GM13977 (cell line): ENCODE data around the gene CRYL1.

ENCODE experiments used
- DNase-seq: peaks from one replicate; pipeline ENCODE4 v3.0.0; 2012; ENCODE audit warnings: low spot score
- CTCF ChIP-seq: IDR thresholded peaks from 2 replicates; pipeline ENCODE4 v1.5.1; 2012; ENCODE audit warnings: mild to moderate bottlenecking, control low read depth; ENCODE audit not compliant: insufficient read depth; ENCODE audit errors: extremely low read depth, missing control alignments
- in situ Hi-C: fragments of 300-500 bp; cut with MboI; formaldehyde crosslinking; loops from one replicate; pipeline ENCODE4 v1.12.0; 2022; ENCODE audit warnings: low sequenced_read_pairs, low pct_unique_long_range_greater_than_20kb, mixed read lengths, inconsistent platforms; ENCODE audit not compliant: unreplicated experiment

CRYL1 gene

GRCh38 chr13:20553311-20553710, 27.7 kb upstream of the CRYL1 start:
- TF ChIP-seq CTCF = no peak

GRCh38 chr13:20550799-20551198, 25.1 kb upstream of the CRYL1 start:
- in situ Hi-C loops = no loop called here
- no peak for DNase-seq
- TF ChIP-seq CTCF = peak; percentile 2

More at GRCh38 chr13:20553311-20553710, 27.7 kb upstream of the CRYL1 start:
- in situ Hi-C loops = no loop called here
- DNase-seq = no peak

- no peak for DNase-seq
- no peak for TF ChIP-seq CTCF
- in situ Hi-C loops = no loop called here
These were observed 21.8 kb upstream of the CRYL1 start for GRCh38 chr13:20547479-20547908.

- in situ Hi-C loops = no loop called here
- no peak for DNase-seq
These were observed 20.9 kb upstream of the CRYL1 start for GRCh38 chr13:20546556-20546955.

GRCh38 chr13:20544201-20544923, 18.7 kb upstream of the CRYL1 start:
- TF ChIP-seq CTCF = no peak
- in situ Hi-C loops = no loop called here
- DNase-seq = no peak

More at GRCh38 chr13:20546556-20546955, 20.9 kb upstream of the CRYL1 start:
- TF ChIP-seq CTCF = no peak

GRCh38 chr13:20536992-20537391, 11.3 kb upstream of the CRYL1 start:
- TF ChIP-seq CTCF = no peak
- in situ Hi-C loops = no loop called here
- no peak for DNase-seq
